NCI-H510A treated with DMSO at 0.1 percent for 48 hours (cell line): ENCODE measurements around the gene CHMP2A.

Experiments used
- DNase-seq: peaks from one replicate; lab custom pipeline; 2025; lab: John Stamatoyannopoulos, UW

Gene CHMP2A

GRCh38 chr19:58538257-58539168 is 16.4 kb downstream of the CHMP2A start:
- no peak for DNase-seq

- DNase-seq: no peak
Measured at GRCh38 chr19:58536852-58537798, 17.8 kb downstream of the CHMP2A start.

GRCh38 chr19:58535857-58536256 is 19.0 kb downstream of the CHMP2A start:
- DNase-seq: no peak

GRCh38 chr19:58531034-58531840 is 23.7 kb downstream of the CHMP2A start:
- no peak for DNase-seq

GRCh38 chr19:58529405-58529804 is 25.5 kb downstream of the CHMP2A start:
- no peak for DNase-seq

- DNase-seq: no peak
Measured at GRCh38 chr19:58522709-58523108, 32.2 kb downstream of the CHMP2A start.

GRCh38 chr19:58521651-58522050 is 33.3 kb downstream of the CHMP2A start:
- DNase-seq: no peak

GRCh38 chr19:58520257-58520599 is 34.7 kb downstream of the CHMP2A start:
- DNase-seq: no peak

GRCh38 chr19:58519355-58520256 is 35.3 kb downstream of the CHMP2A start, which contains the start of gene ZBTB45:
ZBTB45 (minus strand) TSS chr19:58519810; CDS start chr19:58517673, 2,137 bp downstream.
- DNase-seq: peak; percentile 93

- peak; percentile 85 for DNase-seq
Measured at GRCh38 chr19:58519087-58519354, 35.9 kb downstream of the CHMP2A start.

- no peak for DNase-seq
Measured at GRCh38 chr19:58518256-58519086, 36.4 kb downstream of the CHMP2A start.

GRCh38 chr19:58516964-58517833 is 37.7 kb downstream of the CHMP2A start:
- DNase-seq: no peak

GRCh38 chr19:58516246-58516836 is 38.6 kb downstream of the CHMP2A start:
- DNase-seq: no peak

- no peak for DNase-seq
Measured at GRCh38 chr19:58515259-58515658, 39.6 kb downstream of the CHMP2A start.

GRCh38 chr19:58514564-58515022 is 40.3 kb downstream of the CHMP2A start:
- DNase-seq: no peak

- DNase-seq: peak; percentile 81
Measured at GRCh38 chr19:58513694-58514563, 41.0 kb downstream of the CHMP2A start.

GRCh38 chr19:58513213-58513693 is 41.7 kb downstream of the CHMP2A start:
- DNase-seq: no peak
